Epithelial cell of proximal tubule (primary cell): ENCODE data around the gene BMF. TPM values are rescaled to one million over a fixed set of nuclear protein-coding genes. Genes with fewer than 3 reads are reported as not detected.

Experiments
- DNase-seq: peaks from one replicate; pipeline ENCODE4 v3.0.0-alpha.2; 2011; ENCODE audit warnings: low read depth
- H3K4me3 ChIP-seq: 2 replicates; pipeline ENCODE4 v1.5.1; 2011; ENCODE audit warnings: low read depth, mild to moderate bottlenecking, low read length
- CTCF ChIP-seq: conservative IDR thresholded peaks from 2 replicates; pipeline ENCODE4 v1.5.1; 2012; ENCODE audit warnings: low read depth, mild to moderate bottlenecking, low read length
- total RNA-seq: library from RNA; depleted of rRNA; stranded (reverse); fragments of >200 nt; gene quantifications from 2 replicates; pipeline ENCODE4 v1.2.3, GENCODE V29; 2015

The BMF gene
- total RNA-seq, 1 donor from 2014 or later = 33.1 TPM

- no peak overlapping the region for H3K4me3 ChIP-seq
- TF ChIP-seq CTCF = no peak
- DNase-seq = no peak
These were observed 16.3 kb downstream of the BMF start for GRCh38 chr15:40092256-40092978.

- no peak overlapping the region for H3K4me3 ChIP-seq
- TF ChIP-seq CTCF = no peak
- DNase-seq = no peak
These were observed 16.8 kb downstream of the BMF start for GRCh38 chr15:40091861-40092255.

- TF ChIP-seq CTCF = no peak
- no peak for DNase-seq
- H3K4me3 ChIP-seq = no peak overlapping the region
These were observed 17.8 kb downstream of the BMF start for GRCh38 chr15:40090774-40091455.

- no peak for TF ChIP-seq CTCF
- H3K4me3 ChIP-seq = no peak overlapping the region
- DNase-seq = no peak
These were observed 19.5 kb downstream of the BMF start for GRCh38 chr15:40088929-40089755.

GRCh38 chr15:40087991-40088928, 20.4 kb downstream of the BMF start:
- H3K4me3 ChIP-seq = no peak overlapping the region
- no peak for TF ChIP-seq CTCF

More at GRCh38 chr15:40087991-40088928, 20.4 kb downstream of the BMF start:
- no peak for DNase-seq
